ENCODE data around the gene POC1B.

POC1B gene

GRCh38 chr12:89567691-89568239 lies 41.9 kb upstream of the POC1B start:
- TF ChIP-seq CTCF (IDR thresholded peaks at IDR 0.05; ENCODE audit: extremely low read depth, insufficient read depth, missing control alignments), result no peak
- in situ Hi-C loops (cut with MboI; ENCODE audit: low pct_unique_long_range_greater_than_20kb, low sequenced_read_pairs, unreplicated experiment), result no loop called here
- DNase-seq (ENCODE audit: low spot score), result no peak

GRCh38 chr12:89566615-89567014 lies 40.8 kb upstream of the POC1B start:
- no peak for TF ChIP-seq CTCF (IDR thresholded peaks at IDR 0.05; ENCODE audit: extremely low read depth, insufficient read depth, missing control alignments)
- in situ Hi-C loops (cut with MboI; ENCODE audit: low pct_unique_long_range_greater_than_20kb, low sequenced_read_pairs, unreplicated experiment), result no loop called here
- DNase-seq (ENCODE audit: low spot score), result no peak

- in situ Hi-C loops (cut with MboI; ENCODE audit: low pct_unique_long_range_greater_than_20kb, low sequenced_read_pairs, unreplicated experiment), result no loop called here
- no peak for DNase-seq (ENCODE audit: low spot score)
Observed at GRCh38 chr12:89565002-89565401, 39.2 kb upstream of the POC1B start.

GRCh38 chr12:89559753-89560152 lies 33.9 kb upstream of the POC1B start:
- in situ Hi-C loops (cut with MboI; ENCODE audit: low pct_unique_long_range_greater_than_20kb, low sequenced_read_pairs, unreplicated experiment), result no loop called here
- TF ChIP-seq CTCF (IDR thresholded peaks at IDR 0.05; ENCODE audit: extremely low read depth, insufficient read depth, missing control alignments), result no peak
- no peak for DNase-seq (ENCODE audit: low spot score)

More at GRCh38 chr12:89565002-89565401, 39.2 kb upstream of the POC1B start:
- TF ChIP-seq CTCF (IDR thresholded peaks at IDR 0.05; ENCODE audit: extremely low read depth, insufficient read depth, missing control alignments), result no peak

GRCh38 chr12:89556976-89557375 lies 31.1 kb upstream of the POC1B start:
- in situ Hi-C loops (cut with MboI; ENCODE audit: low pct_unique_long_range_greater_than_20kb, low sequenced_read_pairs, unreplicated experiment), result no loop called here
- no peak for DNase-seq (ENCODE audit: low spot score)

GRCh38 chr12:89552376-89552775 lies 26.5 kb upstream of the POC1B start:
- no peak for TF ChIP-seq CTCF (IDR thresholded peaks at IDR 0.05; ENCODE audit: extremely low read depth, insufficient read depth, missing control alignments)
- in situ Hi-C loops (cut with MboI; ENCODE audit: low pct_unique_long_range_greater_than_20kb, low sequenced_read_pairs, unreplicated experiment), result no loop called here
- DNase-seq (ENCODE audit: low spot score), result no peak

More at GRCh38 chr12:89556976-89557375, 31.1 kb upstream of the POC1B start:
- TF ChIP-seq CTCF (IDR thresholded peaks at IDR 0.05; ENCODE audit: extremely low read depth, insufficient read depth, missing control alignments), result no peak

GRCh38 chr12:89551747-89552146 lies 25.9 kb upstream of the POC1B start:
- in situ Hi-C loops (cut with MboI; ENCODE audit: low pct_unique_long_range_greater_than_20kb, low sequenced_read_pairs, unreplicated experiment), result no loop called here
- no peak for TF ChIP-seq CTCF (IDR thresholded peaks at IDR 0.05; ENCODE audit: extremely low read depth, insufficient read depth, missing control alignments)
- DNase-seq (ENCODE audit: low spot score), result no peak

Measured in GM13977 (cell line).